Stimulated activated CD8-positive, alpha-beta memory T cell treated with anti-CD3 and anti-CD28 coated beads, Interleukin-7, amount 100 ng/mL, for 24 hours (primary cell): ENCODE measurements around the gene ARHGAP8.
"Not testable (repeated sequence)": the region's sequence is repeated elsewhere in the genome, so short reads cannot be mapped to it uniquely, and the experiment has no call there.

ENCODE experiments used
- DNase-seq: peaks from one replicate; pipeline ENCODE4 v3.0.0-alpha.2; 2020; ENCODE audit warnings: low read depth

The ARHGAP8 gene

GRCh38 chr22:44773082-44773481 is 20.7 kb downstream of the ARHGAP8 start:
- DNase-seq, result no peak

- no peak for DNase-seq
These were observed 23.5 kb downstream of the ARHGAP8 start for GRCh38 chr22:44775862-44776261.

- DNase-seq, result no peak
These were observed 24.4 kb downstream of the ARHGAP8 start for GRCh38 chr22:44776605-44777363.

DNA sequence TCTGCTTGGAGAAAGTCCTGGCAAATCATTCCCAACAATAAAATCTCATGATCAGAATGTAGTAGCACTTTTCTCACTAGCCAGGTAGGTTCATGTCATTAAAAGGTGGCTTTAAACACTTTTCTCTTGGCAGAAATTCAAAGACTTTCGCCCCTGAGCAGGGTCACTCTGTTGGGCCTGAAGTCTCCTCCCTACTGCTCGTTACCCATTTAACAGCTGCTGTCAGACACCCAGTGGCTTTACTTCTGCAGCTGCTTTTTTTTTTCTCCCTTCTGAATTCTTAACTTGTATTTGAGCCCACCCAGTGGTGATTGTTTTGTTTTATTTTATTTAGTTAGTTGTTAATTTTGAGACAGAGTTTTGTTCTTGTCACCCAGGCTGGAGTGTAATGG is 25.0 kb downstream of the ARHGAP8 start:
- no peak for DNase-seq

DNA sequence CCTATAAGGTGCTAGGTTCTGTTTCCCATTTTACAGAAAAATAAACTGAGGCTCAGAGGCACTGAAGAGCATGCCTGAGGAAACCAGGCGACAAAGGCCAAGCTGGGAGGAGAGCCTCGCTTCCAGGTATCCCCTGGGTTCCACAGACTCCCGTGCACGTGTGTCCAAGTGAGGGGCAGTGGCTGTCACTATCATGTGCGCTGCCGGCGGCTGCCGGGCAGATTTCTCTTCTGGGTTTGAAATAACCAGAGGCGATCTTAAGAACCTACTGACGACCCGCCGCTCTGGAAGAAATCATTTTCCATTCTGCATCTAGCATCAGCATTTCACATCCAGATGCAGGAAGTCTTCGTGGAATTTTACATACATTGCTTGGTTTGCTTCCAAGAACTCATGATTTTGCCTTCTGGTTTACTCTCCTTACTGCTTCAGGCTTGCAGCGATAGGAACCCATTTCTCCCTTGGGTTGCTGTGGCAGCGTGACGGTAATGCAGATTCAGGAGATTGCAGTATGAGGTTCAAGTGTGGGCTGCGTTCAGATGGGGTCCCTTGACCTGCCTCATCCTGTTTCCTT is 28.6 kb downstream of the ARHGAP8 start:
- DNase-seq, result no peak

GRCh38 chr22:44782363-44782963 is 30.1 kb downstream of the ARHGAP8 start:
- DNase-seq, result no peak

- no peak for DNase-seq
These were observed 30.7 kb downstream of the ARHGAP8 start for GRCh38 chr22:44783091-44783490.

DNA sequence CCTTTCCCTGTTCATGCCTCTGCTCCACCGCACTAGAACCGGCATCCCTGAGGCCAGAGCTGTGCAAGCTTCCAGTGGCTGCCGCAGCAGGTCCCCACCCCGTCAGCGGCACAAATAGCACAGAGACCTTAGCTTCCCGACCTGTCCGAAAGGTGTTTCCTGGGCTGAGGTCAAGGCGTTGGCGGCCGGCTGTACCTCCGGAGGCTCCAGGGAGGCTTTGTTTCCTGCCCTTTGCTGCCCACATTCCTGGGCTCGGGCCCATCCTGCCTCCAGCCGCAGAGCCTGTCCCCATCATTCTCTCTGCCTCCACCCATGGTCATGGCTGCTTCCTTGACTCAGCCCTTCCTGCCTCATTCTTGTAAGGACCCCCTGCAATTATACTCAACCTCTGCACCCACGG is 31.2 kb downstream of the ARHGAP8 start:
- no peak for DNase-seq

DNA sequence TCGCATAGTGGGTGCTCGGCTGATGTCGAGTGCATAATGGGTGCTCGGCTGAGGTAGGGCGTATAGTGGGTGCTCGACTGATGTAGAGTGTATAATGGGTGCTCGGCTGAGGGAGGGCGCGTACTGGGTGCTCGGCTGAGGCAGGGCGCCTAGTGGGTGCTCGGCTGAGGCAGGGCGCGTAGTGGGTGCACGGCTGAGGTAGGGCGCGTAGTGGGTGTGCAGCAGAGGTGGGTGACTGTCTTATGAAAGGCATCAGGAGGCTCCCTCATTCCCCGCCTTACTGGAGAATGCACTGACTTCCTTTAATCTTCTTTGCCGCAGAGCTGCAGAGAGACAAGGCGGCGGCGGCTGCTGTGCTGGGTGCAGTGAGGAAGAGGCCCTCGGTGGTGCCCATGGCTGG is 33.8 kb downstream of the ARHGAP8 start:
- DNase-seq, result no peak

DNA sequence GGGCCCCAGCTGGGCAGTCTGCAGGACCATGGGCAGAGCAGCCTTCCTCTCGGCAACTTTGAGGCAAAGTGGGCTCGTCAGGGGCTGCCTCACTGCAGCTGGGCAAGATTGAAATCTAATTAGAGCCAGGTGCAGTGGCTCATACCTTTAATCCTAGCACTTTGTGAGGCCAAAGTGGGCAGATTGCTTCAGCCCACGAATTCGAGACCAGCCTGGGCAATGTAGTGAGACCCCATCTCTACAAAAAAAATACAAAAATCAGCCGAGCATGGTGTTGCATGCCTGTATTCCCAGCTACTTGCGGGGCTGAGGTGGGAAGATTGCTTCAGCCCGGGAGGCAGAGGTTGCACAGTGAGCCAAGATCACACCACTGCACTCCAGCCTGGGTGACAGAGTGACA is 34.2 kb downstream of the ARHGAP8 start:
- DNase-seq, result no peak

- no peak for DNase-seq
These were observed 35.5 kb downstream of the ARHGAP8 start for GRCh38 chr22:44787832-44788231.

GRCh38 chr22:44793106-44793505 is 40.7 kb downstream of the ARHGAP8 start:
- DNase-seq, result no peak

GRCh38 chr22:44793506-44794172 is 41.3 kb downstream of the ARHGAP8 start:
- DNase-seq, result no peak

DNA sequence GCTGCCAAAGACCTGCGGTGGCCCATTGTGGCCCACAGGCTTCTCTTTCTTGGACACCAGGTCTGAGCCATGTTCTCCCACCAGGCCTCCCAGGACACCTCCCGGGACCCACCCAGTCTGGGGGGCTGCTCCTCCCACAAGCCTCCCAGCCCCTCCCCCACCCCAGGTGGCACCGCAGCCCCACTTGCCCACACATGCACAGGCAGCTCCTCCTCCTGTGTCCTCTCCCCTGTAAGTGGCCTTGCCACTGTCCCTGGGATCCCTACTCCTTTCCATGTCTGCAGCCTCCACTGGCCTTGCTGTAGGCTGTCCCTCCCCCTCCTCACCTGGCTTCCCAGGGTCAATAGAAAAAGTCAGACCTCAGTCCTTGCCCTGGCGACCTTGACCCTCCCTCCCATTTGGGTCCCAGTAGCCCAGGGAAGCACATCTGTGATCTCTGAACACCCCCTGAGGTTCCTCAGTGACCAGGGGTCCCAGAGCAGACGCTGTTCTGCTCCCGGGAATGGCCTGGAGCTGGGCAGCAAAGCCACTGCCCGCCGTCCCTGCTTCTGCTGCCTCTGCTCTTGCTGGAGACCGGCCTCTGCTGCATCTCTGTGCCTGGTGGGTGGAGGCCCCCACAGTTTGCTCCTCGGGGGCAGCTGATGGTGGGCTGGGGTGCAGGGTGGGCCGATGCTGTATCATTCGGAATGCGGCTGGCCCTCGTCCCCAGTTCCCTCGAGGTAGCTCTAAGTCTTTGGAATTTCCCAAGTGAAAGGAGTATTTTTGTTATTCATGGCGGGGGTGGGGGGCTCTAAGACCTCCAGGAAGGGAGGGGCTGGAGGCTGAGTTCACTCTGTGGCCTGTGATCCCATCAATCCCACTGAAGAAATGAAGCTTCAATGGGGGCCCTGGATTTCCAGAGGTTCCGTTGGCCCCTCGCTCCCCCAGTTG is 43.6 kb downstream of the ARHGAP8 start:
- no peak for DNase-seq

DNA sequence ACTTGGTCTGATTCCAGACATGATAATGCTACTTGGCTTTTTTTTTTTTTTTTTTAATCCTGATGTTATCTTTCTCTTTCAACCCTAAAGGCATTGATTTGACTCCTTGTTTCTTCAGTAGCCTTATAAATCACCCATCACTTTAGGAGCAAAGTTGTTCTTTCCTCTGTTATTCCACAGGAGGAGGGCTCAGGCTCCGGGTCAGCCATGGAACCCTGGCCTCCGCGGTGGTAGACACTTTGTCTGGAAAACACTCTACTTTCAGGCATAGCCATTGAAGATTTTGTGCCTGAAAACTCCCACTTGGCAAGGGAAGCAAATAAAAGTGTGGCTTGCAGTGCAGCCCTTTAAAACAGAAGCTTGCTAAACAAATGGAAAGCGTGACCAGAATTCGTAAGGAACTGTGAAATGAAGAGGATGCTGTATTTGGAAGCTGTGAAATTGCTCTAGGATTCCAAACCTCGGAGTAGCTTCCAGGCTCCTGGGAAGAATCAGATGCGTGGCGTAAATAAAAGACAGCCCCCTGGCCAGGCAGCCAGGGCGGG is 44.9 kb downstream of the ARHGAP8 start:
- DNase-seq, result no peak

DNA sequence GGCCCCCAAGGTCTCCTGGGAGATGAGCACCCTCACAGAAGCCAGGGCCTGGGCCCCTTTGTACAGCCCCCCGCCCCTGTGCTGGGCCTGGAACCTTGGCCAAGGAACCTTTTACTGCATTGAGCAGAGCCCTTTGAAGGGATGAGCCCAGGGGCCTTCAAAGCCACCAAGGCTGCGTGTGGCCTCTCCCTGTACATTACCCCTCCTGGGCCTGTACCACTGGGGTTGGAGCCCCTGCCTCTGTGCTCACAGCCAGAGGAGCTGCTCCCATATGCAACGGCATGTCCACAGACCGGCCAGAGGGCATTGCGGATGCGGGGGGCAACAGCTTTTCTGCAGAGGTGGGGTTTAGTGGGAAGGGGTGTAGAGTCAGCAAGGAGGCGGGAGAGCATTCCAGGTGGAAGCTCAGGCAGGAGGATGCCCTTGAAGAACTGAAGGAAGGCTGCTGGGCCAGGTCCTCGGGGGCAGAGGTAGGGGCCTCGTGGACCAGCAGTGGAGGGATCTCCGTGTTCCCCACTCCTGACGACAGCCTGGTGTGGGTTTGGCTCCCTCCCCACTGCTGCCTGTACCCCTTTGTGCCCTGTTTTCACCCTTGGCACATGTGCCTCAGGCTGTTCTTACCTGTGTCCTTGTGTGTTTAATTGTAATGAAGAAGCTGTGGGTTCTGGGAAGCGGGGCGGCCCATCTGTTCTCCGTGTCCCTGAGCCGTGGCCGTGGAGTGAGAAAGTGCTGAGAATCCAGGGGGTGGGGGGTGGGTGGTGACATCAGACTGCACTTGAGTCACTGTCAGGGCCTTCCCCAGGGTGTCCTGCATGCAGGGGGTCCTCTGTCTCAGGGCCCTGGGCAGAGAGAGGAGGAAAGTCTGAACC is 46.9 kb downstream of the ARHGAP8 start:
- DNase-seq, result no peak

DNA sequence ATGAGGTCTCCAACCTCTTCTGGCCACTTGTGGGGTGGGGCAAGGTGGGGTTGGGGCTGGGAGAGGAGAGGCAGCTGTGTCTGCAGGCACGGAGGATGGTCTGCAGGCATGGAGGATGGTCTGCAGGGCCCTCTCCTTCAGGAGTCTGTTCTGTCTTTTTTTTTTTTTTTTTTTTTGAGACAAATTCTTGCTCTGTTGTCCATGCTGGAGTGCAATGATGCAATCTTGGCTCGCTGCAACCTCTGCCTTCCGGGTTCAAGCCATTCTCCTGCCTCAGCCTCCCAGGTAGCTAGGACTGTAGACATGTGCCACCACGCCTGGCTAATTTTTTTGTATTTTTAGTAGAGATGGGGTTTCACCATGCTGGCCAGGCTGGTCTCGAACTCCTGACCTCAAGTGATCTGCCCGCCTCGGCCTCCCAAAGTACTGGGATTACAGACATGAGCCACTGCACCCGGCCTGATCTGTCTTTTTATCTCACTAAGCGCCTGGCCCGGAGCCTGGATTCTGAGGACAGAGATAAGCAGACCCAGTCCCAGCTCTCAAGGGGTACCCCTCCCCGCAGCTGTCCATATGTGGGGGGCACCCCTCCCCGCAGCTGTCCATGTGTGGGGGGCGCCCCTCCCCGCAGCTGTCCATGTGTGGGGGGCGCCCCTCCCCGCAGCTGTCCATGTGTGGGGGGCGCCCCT is 47.7 kb downstream of the ARHGAP8 start:
- not testable (repeated sequence) for DNase-seq

GRCh38 chr22:44801476-44801875 is 49.1 kb downstream of the ARHGAP8 start:
- DNase-seq, result no peak

GRCh38 chr22:44802071-44802700 is 49.8 kb downstream of the ARHGAP8 start:
- no peak for DNase-seq

DNA sequence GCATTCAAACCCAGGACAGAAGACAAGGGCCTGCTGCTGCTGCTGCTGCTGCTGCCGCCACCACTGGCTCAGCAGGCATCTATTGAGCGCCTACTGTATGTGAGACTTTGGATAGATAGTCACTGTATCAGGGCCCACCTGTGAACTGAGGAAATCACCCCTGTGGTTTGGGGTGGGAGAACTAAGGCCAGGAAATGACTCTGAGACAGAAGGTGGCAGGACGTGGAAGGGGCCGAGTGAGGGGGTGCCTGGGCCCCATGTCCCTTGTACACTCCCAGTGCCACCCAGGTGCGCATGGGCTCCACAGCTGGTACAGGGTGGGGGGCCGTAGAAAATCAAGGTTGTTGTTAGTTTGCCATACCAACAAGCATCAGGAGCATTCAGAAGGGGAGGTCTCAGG is 50.6 kb downstream of the ARHGAP8 start:
- no peak for DNase-seq
